ENCODE results near the gene ARHGEF3.
A peak's percentile ranks its signal among the peaks of the same experiment; 100 is the strongest.

Gene ARHGEF3

DNA sequence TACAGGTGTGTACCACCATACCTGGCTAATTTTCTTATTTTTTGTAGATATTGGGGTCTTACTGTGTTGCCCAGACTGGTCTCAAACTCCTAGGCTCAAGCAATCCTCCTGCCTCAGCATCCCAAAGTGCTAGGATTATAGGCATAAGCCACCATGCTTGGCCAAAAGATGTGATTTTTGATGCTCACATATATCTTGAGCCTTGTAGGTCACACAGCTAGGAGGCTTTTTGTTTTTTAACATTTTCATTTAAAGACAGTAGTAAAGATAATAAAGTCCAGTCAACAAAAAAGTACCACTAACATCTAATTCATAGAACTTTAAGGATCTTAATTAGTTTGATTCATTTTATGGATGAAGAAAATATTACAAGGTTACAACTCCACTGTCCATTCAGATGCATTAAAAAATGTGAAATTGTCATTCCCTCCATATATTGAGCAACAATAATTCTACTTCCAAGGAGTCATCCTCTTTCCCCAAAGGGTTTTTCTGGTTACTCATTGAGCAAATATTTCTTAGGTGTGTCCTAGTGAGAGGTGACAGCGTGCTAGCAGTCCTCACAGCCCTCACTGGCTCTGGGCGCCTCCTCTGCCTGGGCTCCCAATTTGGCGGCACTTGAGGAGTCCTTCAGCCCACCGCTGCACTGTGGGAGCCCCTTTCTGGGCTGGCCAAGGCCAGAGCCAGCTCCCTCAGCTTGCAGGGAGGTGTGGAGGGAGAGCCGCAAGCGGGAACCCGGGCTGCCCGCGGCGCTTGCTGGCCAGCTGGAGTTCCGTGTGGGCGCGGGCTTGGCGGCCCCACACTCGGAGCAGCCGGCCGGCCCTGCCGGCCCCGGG is 110.4 kb downstream of the ARHGEF3 start:
- ChIA-PET POLR2A (no interaction called here), CTCF (no interaction called here)
- TF ChIP-seq L3MBTL2 (conservative IDR thresholded peaks at IDR 0.05) (no peak), CTBP1 (IDR thresholded peaks at IDR 0.05; ENCODE audit: borderline replicate concordance) (no peak), LEF1 (IDR thresholded peaks at IDR 0.05; ENCODE audit: borderline replicate concordance) (no peak), SUZ12 (IDR thresholded peaks at IDR 0.05) (no peak), TARDBP (IDR thresholded peaks at IDR 0.05) (no peak), NFRKB (IDR thresholded peaks at IDR 0.05) (no peak), ARNT (IDR thresholded peaks at IDR 0.05) (no peak), SP1 (IDR thresholded peaks at IDR 0.05) (no peak), ELF4 (IDR thresholded peaks at IDR 0.05) (no peak), ZNF384 (IDR thresholded peaks at IDR 0.05) (no peak), HDGF (IDR thresholded peaks at IDR 0.05; ENCODE audit: borderline replicate concordance) (no peak)
- no peak for DNase-seq (ENCODE audit: extremely low spot score)

- no peak for TF ChIP-seq ZNF384 (IDR thresholded peaks at IDR 0.05)
- no peak for DNase-seq (ENCODE audit: extremely low spot score)
- ChIA-PET CTCF (interaction anchor here (0.7 kb wide), 1 partner anchor 294 kb away, joined by 4 read pairs; no protein-coding TSS in a partner anchor), POLR2A (no interaction called here)
Observed at GRCh38 chr3:56689303-56689702, 112.4 kb downstream of the ARHGEF3 start.

GRCh38 chr3:56688191-56688590 is 113.6 kb downstream of the ARHGEF3 start:
- CTCF ChIA-PET, result no interaction called here
- DNase-seq (ENCODE audit: extremely low spot score), result no peak
- POLR2A ChIA-PET, result no interaction called here
- TF ChIP-seq ELF4 (IDR thresholded peaks at IDR 0.05), result no peak
- no peak for TF ChIP-seq L3MBTL2 (conservative IDR thresholded peaks at IDR 0.05)
- no peak for TF ChIP-seq HDGF (IDR thresholded peaks at IDR 0.05; ENCODE audit: borderline replicate concordance)
- TF ChIP-seq LEF1 (IDR thresholded peaks at IDR 0.05; ENCODE audit: borderline replicate concordance), result no peak
- no peak for TF ChIP-seq NFRKB (IDR thresholded peaks at IDR 0.05)
- no peak for TF ChIP-seq ZNF384 (IDR thresholded peaks at IDR 0.05)
- TF ChIP-seq PKNOX1 (IDR thresholded peaks at IDR 0.05), result no peak
- TF ChIP-seq FOXK2 (IDR thresholded peaks at IDR 0.05), result no peak
- TF ChIP-seq ARNT (IDR thresholded peaks at IDR 0.05), result no peak
- no peak for TF ChIP-seq TARDBP (IDR thresholded peaks at IDR 0.05)
- TF ChIP-seq FOXM1 (IDR thresholded peaks at IDR 0.05; ENCODE audit: borderline replicate concordance), result no peak

GRCh38 chr3:56684029-56684428 is 117.7 kb downstream of the ARHGEF3 start:
- peak; percentile 8 for DNase-seq (ENCODE audit: extremely low spot score)
- ChIA-PET CTCF (no interaction called here), POLR2A (no interaction called here)
- TF ChIP-seq FOXM1 (IDR thresholded peaks at IDR 0.05; ENCODE audit: borderline replicate concordance) (no peak), NFRKB (IDR thresholded peaks at IDR 0.05) (no peak), PKNOX1 (IDR thresholded peaks at IDR 0.05) (no peak), LEF1 (IDR thresholded peaks at IDR 0.05; ENCODE audit: borderline replicate concordance) (no peak), ZNF384 (IDR thresholded peaks at IDR 0.05) (no peak), BHLHE40 (IDR thresholded peaks at IDR 0.05; ENCODE audit: borderline replicate concordance) (no peak), HDGF (IDR thresholded peaks at IDR 0.05; ENCODE audit: borderline replicate concordance) (no peak), SUZ12 (IDR thresholded peaks at IDR 0.05) (no peak), ARNT (IDR thresholded peaks at IDR 0.05) (no peak), TARDBP (IDR thresholded peaks at IDR 0.05) (no peak), FOXK2 (IDR thresholded peaks at IDR 0.05) (no peak), L3MBTL2 (conservative IDR thresholded peaks at IDR 0.05) (no peak), ELF4 (IDR thresholded peaks at IDR 0.05) (no peak), FOXA1 (IDR thresholded peaks at IDR 0.05) (no peak), CTBP1 (IDR thresholded peaks at IDR 0.05; ENCODE audit: borderline replicate concordance) (no peak), SP1 (IDR thresholded peaks at IDR 0.05) (no peak)

DNA sequence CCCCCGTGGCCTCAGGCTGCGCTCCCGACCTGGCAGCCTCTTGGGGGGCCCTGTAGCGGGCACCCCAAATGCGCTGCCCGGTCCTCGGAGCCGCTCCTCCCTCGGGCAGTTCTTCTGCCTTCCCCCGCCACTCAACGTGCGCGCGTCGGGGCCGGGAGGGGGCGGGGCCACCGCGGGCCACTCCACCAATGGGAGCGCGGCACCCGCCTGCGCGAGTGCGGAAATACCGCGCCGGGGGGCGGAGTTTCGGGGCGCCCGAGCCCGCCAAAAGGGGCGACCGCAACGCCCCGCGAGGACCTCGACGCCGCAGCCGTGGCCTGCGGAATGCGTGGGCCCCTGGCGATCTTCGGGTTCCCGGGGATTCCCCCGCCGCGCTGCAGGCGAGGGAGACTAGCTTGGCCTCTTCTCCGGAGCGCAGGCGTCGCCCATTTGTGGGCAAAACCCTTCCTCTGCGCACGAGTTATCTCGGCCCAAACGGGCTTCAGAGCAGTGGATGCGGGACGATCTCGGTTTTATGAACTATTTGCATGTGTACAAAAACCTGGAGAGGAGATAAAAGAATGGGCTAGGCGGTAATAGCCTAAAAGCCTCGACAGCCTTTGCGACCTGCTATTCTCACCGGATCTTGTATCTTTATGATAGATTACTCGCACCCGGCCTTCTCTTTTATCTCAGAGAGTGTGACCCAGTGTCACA is 118.5 kb downstream of the ARHGEF3 start, which contains the start of gene TASOR:
Gene TASOR, minus strand, starts transcription at position 144 of the 696 bp plus-strand sequence. CDS start 259 bp downstream, outside the sequence.
- TF ChIP-seq HDGF (IDR thresholded peaks at IDR 0.05; ENCODE audit: borderline replicate concordance), result no peak
- 0 out of 2 replicates have a peak, but pooled peaks have one; percentile 32 for TF ChIP-seq SP1 (IDR thresholded peaks at IDR 0.05)
- TF ChIP-seq LEF1 (IDR thresholded peaks at IDR 0.05; ENCODE audit: borderline replicate concordance), result no peak
- no peak for TF ChIP-seq SUZ12 (IDR thresholded peaks at IDR 0.05)
- TF ChIP-seq CTBP1 (IDR thresholded peaks at IDR 0.05; ENCODE audit: borderline replicate concordance), result no peak
- TF ChIP-seq PKNOX1 (IDR thresholded peaks at IDR 0.05), result peak; percentile 93
- TF ChIP-seq L3MBTL2 (conservative IDR thresholded peaks at IDR 0.05), result peak; percentile 100
- TF ChIP-seq ARNT (IDR thresholded peaks at IDR 0.05), result no peak
- TF ChIP-seq ELF4 (IDR thresholded peaks at IDR 0.05), result peak; percentile 67
- TF ChIP-seq NFRKB (IDR thresholded peaks at IDR 0.05), result no peak
- ChIA-PET POLR2A (interaction anchor here (0.7 to 1.6 kb wide), 9 partner anchors 9 to 306 kb away, joined by 3 to 9 read pairs (median 3); partner anchors contain the start of gene ARHGEF3), CTCF (no interaction called here)
- peak; percentile 87 for DNase-seq (ENCODE audit: extremely low spot score)
